HG03095 (cell line): Measurements from ENCODE around the gene TCF4.

Source experiments
- ATAC-seq: cut with Tn5 transposase; IDR thresholded peaks from one replicate; pipeline ENCODE4 v1.9.1; 2021; ENCODE audit warnings: moderate library complexity; ENCODE audit not compliant: unreplicated experiment

Gene TCF4

DNA sequence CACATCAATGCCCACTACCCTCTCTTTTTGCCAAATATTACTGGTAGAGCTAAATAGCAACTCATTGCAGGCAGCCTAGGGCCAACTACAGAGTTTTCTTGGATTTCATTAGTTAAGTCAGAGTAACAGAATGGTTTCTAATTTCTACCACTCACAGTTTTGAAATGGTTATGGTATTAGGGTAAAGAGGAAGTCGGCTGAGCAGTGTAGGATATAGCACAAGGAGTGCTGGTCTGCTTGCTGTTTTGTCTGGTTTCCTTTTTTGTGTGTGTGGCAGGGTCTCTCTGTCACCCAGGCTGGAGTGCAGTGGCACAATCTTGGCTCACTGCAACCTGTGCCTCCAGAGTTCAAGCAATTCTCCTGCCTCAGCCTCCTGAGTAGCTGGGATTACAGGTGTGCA, 339.5 kb downstream of the TCF4 start:
- ATAC-seq: peak; percentile 33

DNA sequence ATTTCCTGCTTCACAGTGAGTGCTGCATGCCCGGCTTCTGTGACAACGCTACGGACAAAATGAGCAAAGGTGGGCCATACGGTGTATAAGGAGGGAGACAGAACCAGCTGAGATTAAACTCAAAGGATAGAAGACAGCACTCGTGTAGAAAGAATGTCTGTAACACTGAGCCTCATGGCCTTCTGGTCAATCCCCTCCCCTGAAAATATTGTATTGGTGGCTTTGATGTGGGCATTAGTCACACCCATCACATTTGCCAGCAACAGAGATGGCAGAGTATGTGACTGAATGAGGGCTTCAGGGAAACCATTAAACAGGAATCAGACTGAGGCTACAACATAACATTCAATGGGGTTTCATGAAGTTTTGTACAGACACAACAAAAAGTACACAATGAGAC, 341.0 kb downstream of the TCF4 start:
- ATAC-seq: no peak

DNA sequence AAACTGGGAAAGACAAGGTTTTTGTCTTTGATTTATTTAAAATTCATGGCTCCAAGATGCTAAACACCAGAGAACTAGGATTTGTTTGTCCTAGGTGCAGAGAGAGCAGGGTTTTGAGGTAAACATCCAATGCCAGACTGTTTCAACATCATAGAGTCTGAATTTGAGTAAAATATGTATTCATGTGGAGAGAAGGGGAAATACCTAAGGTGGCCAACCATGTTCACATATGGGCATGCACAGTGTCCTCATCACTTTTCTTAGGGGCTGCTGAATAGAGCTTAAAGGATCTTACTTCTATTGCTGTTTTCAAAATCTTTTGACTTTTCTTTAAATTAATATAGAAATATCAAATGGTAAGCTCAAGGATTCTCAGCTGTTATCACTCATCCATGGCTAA, 341.7 kb downstream of the TCF4 start:
- ATAC-seq: no peak

DNA sequence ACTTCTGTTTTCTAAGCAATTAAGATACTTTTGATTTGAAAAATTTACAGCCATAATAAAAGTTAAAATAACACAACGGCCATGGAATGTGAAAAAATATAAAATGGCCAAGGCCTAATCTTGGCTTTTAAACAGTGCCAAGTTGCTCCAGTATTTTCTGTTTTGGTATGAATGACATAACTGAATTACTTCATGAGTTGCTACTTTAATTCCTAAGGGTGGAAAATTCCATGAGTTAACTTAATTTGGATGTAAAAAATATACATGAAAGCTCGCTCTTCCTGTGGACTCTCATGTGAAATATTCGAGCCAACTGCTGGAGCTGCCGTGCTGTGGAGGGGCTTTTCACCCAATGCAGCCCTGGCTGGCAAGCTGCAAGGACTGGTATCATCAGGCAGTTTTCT, 342.8 kb downstream of the TCF4 start:
- no peak for ATAC-seq

DNA sequence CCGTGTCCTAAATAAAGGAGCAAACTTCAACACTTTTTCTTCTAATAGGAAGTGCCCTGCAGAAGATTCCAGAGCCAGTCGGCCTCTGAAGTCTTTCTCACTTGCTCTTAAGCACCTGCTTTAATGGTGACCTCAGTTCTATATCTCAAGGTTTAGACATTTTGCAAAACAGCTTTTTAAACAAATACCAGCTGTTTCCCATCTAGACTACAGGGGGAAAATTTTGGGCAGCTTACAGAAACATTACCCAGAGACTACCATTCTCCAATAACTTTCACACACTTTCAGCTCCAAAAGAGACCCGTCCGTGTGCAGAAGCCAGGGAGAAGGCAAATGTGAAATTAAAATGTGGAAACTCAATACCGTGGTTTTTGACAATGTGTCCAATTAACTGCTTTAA, 343.4 kb downstream of the TCF4 start:
- no peak for ATAC-seq

DNA sequence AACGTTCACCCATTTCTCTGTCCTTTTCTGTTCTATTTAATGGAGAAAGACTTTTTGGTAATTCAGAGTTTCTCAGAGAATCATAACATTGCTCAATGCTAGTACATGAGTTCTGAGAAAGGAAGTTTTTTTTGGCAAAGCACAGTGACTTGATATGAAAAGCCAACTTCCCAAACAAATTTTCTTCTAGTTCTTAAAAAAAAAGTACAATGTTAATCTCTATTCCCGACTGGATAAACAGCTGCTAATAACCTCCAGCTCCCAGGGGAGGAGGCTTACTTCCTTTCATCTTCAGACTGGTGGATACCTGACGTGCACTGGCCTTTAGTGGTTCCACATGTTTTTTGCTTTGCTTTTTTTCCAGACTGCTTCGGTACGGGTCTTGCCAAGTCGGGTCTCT, 344.1 kb downstream of the TCF4 start:
- no peak for ATAC-seq

DNA sequence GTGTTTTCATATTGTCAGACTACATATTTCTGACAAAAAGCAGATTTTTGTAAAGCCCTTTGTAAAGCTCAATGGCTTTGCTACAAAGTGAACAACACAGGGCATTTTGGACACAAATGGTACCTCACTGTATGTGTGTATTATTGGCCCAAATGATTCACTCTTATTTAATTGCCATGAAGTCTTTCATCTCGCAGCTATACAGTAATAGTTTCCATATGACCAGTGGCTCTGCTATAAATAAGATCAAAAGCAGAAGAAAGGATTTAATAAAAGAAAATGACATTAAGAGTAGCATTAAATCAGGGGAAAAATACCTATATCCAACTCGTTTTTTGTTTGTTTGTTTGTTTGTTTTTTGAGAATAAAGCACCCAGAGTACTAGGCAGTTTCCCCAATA, 344.7 kb downstream of the TCF4 start:
- no peak for ATAC-seq

DNA sequence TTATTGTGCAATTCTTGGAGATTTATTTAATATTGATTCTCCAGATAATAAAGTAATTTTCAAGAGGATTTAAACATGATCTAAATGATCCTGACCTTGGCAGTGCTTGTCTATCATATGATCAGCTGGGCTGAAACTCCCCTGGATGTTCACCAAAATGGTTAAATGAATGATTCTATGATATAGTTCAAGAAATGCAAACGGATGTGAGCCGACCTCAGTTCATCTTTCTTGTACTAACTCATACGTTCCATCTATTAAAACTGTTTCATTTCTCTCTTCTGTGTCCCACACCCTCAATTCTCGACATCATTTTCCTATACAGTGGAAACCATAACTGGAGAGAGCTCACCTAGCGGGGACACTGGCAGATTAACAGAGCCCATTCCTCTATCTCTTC, 347.0 kb downstream of the TCF4 start:
- peak; percentile 60 for ATAC-seq

DNA sequence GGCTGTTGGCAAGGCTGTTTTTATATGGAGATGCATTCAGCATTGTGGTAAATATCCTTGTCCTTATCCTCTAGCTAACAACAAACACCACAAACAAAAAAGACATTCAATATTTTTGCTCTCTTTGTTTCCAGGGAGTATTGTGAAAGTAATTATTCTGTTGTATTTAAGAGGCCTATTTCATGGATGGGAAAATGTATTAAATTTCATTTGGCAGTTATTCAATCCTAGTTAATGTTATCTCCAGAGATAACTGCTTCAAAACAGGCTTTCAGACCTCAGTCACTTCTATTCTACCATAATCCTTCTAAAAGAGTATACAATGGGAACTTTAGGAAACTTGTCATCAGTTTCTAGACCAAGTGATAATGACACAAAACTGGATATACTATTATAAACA, 348.3 kb downstream of the TCF4 start:
- no peak for ATAC-seq

DNA sequence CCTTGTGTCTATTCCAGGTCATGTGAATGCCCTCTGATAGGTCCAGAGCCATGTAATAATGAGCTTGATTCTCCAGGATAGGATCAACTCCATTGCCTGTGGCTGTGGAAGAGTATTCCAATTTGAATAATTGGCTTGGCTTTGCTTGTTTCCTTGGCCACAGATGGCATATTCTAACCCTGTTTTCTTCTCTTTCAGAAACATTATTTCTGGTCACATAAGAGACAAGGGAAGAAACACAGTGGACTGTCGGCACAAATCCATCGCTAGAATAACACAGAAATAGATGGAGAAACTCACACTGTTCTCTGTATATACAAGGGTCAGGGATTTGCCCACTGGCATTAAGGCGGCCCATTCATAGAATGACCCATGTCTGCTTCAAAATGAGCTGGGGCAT, 350.3 kb downstream of the TCF4 start:
- ATAC-seq: no peak

DNA sequence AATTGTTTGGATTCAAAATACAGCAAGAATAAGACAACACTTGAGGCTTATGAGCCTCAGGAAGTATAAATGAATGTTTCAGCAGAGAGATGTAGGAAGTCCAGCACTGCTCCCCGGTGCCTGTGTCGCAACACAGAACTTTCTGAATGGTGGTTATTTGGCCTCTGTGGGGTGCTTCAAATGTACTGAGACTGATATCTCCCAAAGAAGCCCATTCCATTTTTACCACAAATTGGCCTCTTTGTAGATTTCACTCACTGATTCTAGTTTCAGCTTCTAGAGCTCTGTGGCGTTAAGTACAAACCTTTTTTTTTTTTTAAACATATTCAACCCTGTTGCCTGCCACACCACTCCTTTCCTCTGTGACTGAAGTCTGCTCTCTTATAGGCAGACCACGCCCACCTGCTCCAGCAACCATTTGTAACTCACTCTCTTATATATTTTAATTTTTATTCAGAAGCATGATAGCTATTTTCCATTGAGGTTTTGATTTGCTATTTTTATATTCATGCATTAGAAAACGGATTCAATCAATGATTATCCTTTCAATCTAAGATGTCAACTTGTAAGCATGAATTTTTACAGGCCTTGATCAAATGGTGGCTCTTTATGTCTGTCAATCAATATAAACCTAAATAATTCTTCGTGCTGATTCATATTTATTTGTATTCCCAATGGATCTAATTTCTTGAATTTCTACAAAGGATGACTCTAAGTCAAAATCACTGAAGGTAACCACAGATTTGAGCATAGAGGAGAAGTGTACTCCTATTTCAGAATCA, 351.7 kb downstream of the TCF4 start:
- peak; percentile 40 for ATAC-seq

DNA sequence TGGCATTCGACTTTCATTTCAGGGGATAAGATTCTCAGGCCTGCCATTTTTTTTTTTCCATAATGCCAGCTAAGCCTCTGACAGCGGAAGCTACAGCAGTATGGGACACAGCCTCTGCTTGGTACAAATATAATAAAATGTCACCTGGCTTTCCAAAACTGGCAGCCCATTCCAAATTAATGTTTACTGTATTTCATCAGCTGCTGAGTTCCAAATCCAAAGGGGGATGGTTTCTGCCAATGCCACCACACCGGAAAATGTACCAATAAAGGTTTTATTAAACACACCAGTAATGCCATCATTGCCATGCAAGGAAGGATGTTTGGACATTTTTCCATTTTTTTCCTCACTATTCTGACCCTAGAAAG, 352.9 kb downstream of the TCF4 start:
- ATAC-seq: no peak

DNA sequence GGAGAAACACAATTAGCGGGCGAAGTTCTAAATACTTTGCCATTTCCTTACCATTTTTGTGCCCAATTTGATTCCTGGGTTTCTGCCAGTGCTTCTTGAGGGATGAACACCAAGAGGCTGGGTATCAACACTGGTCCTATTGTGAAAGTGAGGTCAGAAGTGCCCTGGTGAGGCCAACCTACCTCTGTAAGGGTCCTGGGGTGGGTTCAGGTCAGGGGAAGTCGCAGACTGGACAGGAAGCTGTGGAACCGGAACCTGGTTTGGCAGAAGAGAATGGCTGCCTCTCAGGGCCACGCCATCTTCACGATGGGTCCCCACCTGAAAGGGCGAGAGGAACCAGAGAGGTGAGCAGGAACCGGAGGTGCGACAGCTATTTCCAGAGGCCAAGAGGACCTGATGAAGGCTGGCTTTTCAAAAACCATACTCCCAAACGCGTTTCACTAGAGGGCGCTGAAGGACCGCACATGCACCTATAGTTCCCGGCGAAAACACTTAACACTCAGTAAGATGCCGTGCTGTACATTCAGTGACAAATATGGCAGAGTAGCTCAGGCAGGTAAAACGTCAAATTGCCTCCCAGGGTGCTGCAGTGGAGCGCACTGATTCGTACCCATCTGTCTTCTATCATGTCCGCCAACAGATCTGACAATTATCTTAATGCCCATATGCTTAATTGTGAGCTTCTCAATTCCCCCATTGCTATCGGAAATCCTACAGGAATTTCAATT, 353.5 kb downstream of the TCF4 start:
- ATAC-seq: peak; percentile 74

DNA sequence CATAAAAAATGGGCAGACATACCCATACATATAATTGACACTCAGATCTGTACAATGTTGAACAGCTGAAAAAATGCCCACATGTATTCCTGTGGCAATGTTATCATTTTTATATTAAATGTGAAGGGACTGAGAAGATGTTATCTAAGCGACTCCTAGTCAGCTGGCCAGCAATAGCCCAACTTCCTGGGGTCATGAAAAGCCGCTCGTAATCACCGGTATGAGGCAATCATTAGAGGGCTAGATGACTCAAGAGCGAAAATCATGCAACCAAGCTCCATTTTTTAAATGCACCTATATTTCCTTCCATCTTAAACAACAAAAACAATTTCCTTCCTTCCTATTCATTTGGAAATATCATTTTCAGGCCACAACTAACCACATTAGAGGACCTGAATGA, 354.1 kb downstream of the TCF4 start:
- ATAC-seq: no peak

DNA sequence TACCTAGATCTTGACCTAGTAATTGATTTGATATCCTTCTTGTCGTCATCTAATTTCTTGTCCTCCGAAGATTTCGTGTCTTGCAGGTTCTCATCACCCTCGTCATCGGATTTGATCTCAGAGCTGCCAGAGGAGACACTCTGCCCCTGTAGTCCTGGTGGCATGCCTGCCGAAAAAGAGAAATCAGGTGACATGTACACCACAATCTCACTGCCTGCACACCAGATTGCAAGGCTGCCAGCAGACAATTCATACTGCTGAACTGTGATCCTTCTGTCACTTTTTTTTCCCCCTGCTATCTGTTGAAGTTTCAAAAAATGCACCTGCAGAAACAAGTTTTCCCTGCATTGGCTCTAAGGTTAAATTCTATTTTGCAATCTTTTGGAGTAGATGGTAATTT, 355.5 kb downstream of the TCF4 start:
- ATAC-seq: no peak

DNA sequence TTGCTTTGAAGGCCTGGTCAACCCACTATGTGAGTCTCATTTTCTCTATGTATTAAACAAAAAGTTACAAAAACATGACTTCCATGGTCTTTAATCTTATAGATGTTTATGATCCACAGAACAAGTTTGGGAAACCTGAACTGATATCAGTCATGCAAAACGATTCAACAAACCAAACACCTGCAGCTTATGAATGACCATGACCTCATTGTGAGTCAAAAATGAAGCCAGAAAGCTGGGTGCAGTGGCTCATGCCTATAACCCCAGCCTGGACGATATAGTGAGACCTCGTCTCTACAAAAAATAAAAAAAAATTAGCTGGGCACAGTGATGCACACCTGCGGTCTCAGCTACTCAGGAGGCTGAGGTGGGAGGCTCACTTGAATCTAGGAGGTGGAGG, 358.3 kb downstream of the TCF4 start:
- ATAC-seq: no peak

DNA sequence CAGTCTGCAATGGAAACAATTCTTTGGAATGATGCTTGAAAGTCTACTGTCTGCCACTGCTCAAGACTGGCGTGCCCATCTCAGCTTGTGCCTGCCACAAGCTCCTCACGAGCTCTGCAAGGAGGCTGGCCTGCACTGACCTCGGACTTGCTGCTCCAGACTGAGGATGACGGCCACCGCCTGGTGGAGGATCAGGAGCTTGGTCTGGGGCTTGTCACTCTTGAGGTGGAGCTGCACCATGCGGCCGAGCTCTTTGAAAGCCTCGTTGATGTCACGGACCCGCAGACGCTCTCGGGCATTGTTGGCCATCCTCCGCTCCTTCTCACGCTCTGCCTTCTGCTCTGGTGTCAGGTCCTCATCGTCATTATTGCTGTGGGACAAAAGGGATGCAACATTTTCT, 359.3 kb downstream of the TCF4 start:
- no peak for ATAC-seq

DNA sequence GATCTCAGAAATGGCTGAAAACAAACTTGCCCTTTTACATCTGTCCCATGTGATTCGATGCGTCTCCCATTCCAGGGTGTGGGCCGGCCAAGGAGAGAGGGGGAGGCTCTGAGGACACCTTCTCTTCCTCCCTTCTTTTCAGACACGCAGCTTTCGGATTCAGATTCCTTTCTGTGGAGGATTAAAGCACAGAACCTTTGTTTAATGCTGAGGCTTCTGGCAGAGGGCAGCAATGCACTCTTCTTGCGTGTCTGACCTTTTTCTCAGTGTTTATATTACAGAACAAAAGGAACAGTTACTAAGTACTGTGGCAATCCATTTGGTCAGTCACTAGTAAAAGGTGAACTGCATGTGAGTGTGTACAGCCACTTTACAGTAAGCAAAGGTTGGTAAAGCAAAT, 359.8 kb downstream of the TCF4 start:
- no peak for ATAC-seq

DNA sequence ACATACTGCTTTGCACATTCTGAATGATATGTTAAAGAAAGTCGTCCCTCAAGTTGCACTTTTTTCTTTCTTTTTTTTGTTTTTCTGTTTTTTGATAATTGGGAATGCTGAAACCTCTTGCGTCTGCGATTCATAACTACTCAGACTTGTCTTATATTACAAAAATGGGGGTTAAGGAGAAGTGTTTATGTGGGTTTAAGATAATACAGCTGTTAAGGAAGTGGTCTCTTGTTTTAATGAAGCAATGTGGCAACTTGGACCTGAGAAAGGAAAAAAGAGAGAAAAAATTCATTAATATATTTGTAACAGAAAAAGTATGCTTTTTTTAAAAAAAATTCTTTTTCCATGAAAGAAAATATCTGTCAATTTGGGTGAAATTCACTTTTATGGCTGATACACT, 360.2 kb downstream of the TCF4 start:
- no peak for ATAC-seq

DNA sequence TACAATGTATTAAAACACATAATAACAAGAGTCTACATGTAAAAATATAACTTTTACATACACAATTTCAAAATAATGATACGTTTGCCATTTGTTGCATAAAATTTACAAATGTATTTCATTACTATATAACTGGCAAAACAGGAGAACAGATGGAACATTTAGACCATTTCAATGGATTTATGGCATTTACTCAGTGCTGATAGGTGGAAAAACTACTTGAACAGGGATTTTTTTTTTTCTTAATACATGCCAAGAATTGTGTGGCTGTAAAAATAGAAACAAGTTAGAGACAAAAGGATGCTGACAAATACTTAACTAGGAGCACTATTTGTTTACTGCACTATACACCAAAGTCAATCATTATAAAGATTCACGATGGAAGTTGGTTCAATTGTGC, 361.9 kb downstream of the TCF4 start:
- ATAC-seq: no peak

DNA sequence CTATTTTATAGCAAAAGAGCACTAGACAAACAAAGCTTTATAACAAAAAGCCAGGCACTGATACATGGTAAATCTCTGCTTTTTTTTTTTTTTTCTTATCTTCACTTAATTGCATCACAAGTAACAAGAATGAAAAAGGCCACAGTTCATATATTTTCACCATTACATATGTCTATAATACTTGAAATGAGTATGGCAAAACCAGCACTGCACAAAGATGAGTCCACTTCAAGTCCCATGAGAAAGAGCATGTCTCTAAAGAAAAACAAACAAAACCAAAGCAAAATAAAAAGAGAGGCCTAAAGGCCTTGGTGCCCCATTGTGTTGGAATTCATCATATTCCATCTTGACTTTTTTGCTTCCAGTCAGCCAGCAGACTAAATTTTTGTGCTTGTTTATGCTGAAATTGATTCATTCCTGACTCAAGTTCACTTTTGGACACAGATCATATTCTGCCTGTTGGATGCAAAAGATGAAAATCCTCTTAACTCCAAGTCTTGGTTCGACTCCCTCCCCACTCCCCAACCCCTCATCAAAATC, 363.8 kb downstream of the TCF4 start:
- ATAC-seq: no peak

DNA sequence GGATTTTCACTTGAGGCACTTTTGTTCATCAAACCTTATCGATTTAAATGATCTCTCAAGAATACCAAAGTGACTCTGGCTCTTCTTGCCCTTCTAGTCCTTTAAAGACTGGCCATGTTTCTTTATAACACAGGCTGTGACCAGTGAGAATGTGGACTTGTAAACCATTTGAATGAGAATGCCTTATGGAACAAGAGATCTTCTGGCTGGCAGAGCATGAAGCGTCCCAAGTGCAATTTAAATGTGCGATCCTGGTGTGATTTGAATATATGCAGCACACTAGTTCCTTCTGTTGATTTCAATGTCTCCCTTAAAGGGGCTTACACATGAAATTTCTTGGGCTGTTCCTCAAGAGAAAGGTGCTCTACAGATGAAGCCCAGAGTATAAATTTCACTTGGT, 366.4 kb downstream of the TCF4 start:
- no peak for ATAC-seq
